RPMI7951 (cell line): ENCODE measurements around the gene CACNB1. TPM values are rescaled to one million over a fixed set of nuclear protein-coding genes. Genes with fewer than 3 reads are reported as not detected.

ENCODE experiments used
- DNase-seq: peaks from one replicate; pipeline ENCODE4 v3.0.0-alpha.2; 2012; ENCODE audit warnings: low read depth
- total RNA-seq: library from RNA; depleted of rRNA; stranded (reverse); fragments of >200 nt; shearing (Covaris generic); gene quantifications from 2 replicates; pipeline ENCODE4 v1.2.3, GENCODE V29; 2014

CACNB1 gene
- total RNA-seq, 1 experiment from 2014 or later = 1.9 TPM

DNA sequence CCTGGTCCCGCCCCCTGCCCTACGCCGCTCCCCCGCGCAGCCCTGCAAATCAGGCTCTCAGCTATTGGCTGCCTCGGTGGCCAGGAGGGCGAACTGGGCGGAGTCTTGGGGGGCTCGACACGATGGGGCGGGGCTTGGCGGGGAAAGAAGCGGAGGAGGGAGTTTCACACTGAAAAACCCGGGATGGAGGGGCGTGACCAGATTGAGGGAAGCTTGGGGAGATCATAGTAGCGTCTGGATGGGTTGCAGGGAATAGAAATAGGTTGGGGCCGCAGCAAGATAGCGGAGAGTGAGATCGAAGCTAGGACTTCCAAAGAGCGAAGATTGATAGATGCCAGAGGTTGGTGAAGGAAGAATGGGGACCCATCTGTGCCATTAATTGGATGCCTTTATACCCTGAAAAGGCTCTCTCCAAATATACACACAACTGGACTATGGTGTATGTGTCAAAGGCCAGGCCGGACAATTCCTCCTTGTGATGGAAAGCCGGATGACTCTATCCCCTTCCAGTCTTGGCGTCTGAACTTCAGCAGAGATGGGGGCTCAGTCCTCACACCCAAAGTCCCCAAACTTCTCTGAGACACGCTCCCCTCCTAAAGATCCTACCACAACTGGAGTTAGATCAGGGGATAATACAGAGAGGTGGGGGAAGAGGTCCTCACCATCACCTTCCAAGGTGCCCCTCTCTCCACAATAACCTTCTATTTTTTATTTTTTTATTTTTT is 28.7 kb upstream of the CACNB1 start:
- DNase-seq = peak; percentile 73

DNA sequence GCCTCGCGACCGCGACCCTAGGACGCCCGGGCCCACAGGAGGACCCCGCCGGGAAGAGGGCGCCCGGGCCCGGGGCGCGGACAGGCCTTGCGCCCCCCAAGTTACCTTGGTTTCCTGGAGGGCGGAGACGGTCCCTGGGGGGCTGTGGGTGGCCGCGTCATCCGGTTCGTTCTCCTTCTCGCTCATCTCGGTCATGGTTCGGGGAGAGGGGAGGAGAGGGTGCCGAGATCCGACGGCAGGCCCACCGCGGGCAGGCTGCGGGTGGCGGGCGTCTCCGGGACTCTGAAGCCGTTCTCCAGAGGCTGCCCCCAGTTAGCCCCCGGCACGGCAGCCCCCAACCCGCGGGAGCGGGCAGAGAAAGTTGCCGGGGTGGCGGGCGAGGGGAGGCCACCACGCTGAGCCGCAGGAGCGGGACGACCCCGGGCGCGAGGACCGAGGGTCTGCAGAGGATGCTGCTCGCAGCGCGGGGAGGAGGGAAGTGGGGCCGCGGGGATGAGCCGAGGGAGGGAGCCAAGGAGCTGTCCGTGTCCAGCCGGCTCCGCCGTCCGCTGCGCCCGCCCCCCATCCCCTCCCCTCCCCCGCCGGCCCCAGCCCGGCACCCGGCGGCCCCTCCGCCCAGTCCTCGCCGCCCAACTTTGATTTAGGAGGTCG is 28.0 kb upstream of the CACNB1 start, which contains the start of gene STAC2:
STAC2 (minus strand) TSS at position 638 of the 651 bp plus-strand sequence; CDS start at position 195, 443 bp downstream.
- no peak for DNase-seq

GRCh38 chr17:39224778-39225307 is 27.4 kb upstream of the CACNB1 start:
- no peak for DNase-seq

- DNase-seq = no peak
These were observed 26.7 kb upstream of the CACNB1 start for GRCh38 chr17:39223907-39224777.

DNA sequence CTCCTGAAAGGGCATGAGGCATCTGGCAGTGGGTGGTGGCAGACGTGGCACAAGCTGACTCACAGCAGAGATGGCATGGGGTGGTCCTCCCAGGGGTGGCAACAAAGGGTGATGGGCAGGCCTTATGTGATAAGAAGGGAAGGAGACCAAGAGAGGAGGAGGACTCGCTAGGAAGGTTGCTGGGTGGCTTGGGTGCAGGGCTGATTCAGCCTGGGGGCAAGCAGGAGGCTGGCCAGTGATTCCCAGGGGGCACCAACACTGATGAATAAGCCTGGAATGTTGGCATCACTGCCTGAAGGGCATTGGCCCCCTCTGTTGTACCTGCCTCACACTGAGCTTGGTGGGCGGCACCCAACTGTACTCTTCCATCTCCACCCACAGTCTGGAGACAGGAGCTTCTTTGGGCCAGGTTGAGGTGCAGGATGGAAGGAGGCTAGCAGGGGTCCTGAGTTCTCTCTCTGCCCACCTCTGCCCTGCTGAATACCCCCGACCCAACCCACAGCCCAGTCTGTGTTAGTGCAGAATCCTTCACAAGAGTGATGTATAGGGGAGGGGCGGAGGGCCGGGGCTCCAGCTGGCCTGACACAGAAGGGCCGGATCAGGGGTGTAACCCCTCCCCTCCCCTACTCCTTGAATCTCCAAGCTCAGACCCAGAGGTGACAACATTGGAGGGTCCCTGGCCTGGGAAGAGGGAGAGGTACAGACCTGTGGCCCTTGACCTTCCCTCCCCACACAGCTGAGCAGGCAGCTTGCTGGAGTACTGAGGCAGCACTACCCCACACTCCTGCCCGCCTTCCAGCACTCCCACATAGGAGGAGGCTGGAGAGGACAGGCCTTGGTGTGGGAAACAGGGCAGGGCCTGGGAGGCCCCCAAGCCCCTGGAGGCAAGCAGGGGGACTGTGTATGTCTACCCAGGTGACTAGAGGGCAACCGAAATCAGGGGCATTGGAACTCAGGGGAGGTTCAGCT is 25.7 kb upstream of the CACNB1 start:
- DNase-seq = no peak

DNA sequence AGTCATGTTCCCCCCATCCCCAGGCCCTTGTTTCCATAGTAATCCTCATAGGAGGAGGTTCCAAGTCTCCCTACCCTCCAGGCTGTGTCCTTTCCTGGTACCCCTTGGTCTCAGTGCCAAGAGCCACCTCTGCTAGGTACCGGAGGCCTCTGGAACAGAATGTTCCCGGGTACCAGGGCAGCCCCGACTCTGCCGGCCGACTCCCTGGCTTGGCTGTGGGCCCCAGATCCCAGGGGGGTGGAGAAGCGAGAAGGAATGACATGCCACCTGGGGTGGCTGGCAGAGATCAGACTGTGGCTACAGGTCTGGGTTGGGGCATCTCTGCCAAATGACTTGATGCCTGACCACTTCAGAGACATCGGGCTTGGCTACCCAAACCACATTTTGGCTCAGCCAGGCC is 24.7 kb upstream of the CACNB1 start:
- DNase-seq = no peak

GRCh38 chr17:39221572-39221971 is 24.1 kb upstream of the CACNB1 start:
- no peak for DNase-seq

DNA sequence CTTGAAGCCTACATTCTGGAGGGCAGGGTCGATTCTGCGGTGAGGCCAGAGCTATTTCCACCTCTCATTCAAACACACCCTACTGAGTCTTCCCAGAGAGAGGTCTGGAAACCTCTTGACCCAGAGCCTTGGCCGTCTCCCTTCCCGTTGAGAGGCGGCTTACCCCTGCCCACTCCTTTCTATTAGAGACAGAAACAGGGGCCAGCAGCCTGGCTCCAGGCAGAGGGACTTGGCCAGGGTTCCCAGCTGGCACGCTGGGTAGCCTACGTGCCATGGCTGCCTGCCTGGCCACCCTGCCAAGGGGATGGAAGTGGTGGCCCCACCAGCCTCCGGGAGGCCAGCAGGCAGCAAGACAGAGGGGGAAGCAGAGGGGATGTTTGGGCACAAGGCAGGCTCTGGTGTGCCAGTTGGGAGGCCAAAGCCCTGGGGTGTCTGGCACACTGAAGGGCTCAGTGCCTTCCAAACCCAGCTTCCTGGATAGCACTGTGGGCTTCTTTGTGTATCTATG is 22.2 kb upstream of the CACNB1 start:
- DNase-seq = no peak

GRCh38 chr17:39218906-39219305 is 21.4 kb upstream of the CACNB1 start:
- no peak for DNase-seq

GRCh38 chr17:39217734-39218369 is 20.4 kb upstream of the CACNB1 start:
- no peak for DNase-seq

DNA sequence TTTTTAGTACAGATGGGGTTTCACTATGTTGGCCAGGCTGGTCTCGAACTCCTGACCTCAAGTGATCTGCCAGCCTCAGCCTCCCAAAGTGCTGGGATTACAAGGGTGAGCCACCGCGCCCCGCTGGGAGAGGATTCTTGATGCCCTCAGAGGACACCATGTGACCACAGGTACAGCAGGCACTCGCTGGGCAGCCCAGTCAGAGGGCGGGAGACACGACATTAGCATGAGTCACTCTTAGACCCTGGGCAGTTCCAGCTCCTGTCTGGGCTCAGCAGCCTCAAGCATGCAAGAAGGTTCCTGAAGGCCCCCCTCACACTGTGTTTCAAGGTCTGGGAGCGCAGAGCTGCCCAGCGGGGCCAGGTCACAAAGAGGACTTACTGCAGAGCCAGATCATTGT is 16.4 kb upstream of the CACNB1 start:
- DNase-seq = peak; percentile 65

GRCh38 chr17:39212841-39213480 is 15.5 kb upstream of the CACNB1 start:
- DNase-seq = no peak

- no peak for DNase-seq
These were observed 14.8 kb upstream of the CACNB1 start for GRCh38 chr17:39212195-39212810.

DNA sequence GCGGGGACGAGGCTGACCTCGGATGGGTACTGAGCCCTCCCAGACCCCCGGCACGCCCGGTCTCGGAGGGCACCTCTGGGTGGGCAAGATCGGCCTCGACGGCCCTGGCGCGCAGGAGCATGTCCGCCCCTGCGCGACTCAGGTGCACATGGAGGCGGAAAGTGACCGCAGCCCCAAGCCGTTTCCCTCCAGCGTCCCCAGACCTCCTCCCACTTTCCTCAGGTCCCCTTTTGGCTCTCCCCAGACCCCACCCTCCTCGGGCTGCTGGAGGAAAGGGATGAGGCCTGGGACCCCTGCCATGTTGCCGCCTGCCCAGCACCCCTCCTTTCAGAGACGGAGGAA is 12.6 kb upstream of the CACNB1 start:
- DNase-seq = no peak

DNA sequence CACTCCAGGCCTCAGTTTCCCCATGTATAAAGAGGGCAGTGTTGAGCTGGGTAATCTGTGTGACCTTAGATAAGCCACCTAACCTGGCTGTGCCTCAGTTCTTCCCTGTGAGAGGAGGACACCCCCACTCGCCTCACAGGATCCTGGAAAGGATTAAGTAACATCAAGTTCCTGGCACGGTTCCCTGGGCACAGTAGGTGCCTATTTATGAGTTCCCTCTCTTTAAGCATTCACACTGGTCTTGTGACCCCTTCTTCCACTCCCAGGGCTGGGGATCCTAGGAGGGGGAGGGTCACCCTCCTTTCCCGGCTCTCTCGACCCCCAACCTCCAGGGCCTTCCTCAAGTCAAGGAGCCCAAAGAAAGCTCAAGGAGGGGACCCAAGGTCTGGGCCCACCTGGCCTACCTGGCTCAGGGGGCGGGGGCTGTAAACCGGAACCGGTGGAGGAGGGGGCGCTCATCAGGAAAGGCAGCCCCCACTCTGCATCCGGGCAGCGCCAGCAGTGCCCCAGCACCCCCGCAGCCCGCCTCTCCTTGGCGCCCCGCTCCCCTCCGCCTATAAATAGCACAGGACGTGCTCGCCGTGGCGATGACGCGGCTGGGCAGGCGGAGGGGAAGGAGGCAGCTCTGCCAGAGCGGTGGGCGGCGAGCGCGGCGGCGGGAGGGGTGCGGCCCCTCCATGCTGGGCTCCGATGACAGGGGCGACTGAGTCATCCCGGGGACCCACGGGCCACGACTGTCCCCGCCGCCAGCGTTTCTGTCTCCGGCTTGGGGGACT is 12.0 kb upstream of the CACNB1 start:
- peak; percentile 44 for DNase-seq

GRCh38 chr17:39208893-39209292 is 11.4 kb upstream of the CACNB1 start:
- no peak for DNase-seq

DNA sequence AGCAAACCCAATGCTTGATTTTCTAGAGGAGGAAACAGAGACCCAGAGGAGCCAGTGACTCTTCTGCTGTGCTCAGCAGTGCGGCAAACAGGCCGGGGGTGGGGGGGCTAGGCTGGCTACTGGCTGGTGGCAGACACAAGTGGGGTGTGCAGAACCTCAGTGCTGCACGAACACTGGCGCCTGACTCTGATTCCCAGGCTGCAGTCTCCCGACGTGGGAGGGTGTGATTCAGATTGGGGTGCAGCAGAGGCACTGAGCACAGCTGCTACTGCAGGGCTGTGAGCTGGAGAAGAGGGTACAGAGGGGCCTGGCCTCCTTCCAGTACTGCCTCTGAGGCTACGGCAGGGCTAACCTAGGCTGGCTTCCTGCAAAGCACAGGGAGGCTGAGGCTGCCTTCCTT is 10.7 kb upstream of the CACNB1 start:
- no peak for DNase-seq

GRCh38 chr17:39205112-39205526 is 7.7 kb upstream of the CACNB1 start:
- no peak for DNase-seq

GRCh38 chr17:39204245-39204644 is 6.8 kb upstream of the CACNB1 start:
- no peak for DNase-seq
